NCI-H128 (cell line): Measurements from ENCODE around the gene MRRF.
A peak's percentile ranks its signal among the peaks of the same experiment; 100 is the strongest.

Experiments
- DNase-seq: peaks from one replicate; lab custom pipeline; 2025; ENCODE audit not compliant: unreplicated experiment; lab: John Stamatoyannopoulos, UW

The MRRF gene

GRCh38 chr9:122264360-122265148 is at the start of gene MRRF, which contains the start of gene RBM18:
TSS of gene MRRF (plus strand) at chr9:122264882. CDS start at chr9:122270892, 6,010 bp downstream.
TSS of gene RBM18 (minus strand) at chr9:122264840. CDS start at chr9:122261492, 3,348 bp downstream.
- DNase-seq = peak; percentile 68

- no peak for DNase-seq
Measured at GRCh38 chr9:122215663-122216062, 49.0 kb upstream of the MRRF start.

- DNase-seq = no peak
Measured at GRCh38 chr9:122216138-122216797, 48.4 kb upstream of the MRRF start.

DNA sequence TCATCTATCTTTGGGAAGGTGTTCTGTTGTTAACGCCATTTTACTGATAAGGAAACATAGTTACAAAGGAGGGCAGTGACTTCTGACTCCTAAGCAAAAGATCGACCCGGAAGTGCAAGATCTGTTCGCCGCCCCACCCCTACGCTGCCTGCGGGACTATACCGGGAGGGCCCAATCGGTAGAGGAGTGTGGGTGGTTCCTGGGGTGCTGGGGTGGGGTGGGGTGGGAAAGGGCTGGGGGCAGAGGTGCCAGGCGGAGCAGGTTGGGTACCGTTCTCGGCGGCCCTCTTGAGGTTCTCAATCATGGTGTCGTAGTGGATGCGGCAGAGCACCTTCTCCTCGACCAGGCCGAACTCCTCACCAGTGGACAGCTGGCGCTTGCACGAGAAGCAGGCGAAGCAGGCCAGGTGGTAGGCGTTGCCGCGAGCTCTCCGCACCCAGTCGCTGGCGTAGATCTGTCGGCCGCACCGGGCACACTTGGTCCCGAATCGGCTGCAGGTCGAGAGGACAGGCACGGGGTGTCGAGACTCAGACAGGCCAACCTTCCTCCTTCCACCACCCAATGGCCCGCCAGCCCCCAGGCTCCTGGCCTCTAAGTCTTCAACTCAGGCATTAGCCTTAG is 47.8 kb upstream of the MRRF start:
- no peak for DNase-seq

DNA sequence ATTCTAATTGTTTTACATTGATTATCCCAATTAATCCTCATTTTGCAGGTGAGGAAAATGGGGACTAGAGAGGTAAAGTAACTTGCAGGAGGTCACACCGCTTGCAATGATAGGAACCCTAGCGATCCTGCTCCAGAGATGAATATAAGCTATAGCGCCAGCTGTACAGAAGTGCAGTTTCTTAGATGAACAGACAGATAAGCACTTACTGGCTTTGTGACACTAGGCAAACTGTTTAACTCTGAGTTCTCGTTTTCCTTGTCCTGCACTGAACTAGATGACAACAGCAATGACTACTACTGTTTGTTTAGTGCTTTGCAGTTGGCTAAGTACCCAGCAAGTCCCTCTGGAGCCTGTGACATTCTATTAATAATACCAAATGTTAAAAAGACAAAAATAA is 47.0 kb upstream of the MRRF start:
- DNase-seq = no peak

DNA sequence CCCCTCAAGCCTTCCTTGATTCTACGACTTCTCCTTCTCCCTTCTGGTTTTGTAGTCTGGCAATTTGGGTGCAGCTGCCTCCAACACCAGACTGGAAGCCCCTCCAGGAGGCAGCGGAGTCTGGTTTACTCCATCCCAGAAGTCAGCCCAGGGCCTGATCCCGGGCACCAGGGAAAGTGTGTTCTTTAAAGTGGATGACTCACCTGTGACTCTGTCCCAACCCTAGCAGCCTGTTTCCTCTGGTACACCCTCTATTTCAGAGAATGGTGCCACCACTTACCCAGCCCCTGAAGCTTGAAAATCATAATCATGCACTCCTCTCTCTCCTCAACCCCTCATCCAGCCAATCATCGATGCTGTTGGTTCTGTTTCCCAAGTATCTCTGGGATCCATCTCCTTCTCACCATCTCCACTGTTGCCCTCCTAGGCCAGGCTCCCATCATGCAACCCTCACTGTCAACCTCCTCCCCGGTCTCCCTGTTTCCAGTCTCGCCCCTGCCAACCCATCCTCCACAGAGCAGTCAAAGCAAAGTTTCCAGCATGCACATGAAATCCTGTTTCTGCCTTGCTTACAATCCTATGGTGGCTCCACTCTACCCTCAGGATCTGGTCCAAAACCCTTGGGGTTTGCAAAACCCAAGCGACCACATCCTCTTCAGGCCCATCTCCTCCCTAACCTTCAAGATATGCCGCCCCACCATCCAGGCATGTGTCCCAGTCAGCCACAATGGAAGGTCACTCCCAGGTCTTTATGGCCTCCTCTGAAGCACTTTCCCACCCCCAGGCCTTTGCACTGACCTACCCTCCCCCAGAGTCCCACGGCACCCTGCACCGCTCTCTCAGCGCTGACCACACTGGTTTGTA is 46.4 kb upstream of the MRRF start:
- DNase-seq = no peak

DNA sequence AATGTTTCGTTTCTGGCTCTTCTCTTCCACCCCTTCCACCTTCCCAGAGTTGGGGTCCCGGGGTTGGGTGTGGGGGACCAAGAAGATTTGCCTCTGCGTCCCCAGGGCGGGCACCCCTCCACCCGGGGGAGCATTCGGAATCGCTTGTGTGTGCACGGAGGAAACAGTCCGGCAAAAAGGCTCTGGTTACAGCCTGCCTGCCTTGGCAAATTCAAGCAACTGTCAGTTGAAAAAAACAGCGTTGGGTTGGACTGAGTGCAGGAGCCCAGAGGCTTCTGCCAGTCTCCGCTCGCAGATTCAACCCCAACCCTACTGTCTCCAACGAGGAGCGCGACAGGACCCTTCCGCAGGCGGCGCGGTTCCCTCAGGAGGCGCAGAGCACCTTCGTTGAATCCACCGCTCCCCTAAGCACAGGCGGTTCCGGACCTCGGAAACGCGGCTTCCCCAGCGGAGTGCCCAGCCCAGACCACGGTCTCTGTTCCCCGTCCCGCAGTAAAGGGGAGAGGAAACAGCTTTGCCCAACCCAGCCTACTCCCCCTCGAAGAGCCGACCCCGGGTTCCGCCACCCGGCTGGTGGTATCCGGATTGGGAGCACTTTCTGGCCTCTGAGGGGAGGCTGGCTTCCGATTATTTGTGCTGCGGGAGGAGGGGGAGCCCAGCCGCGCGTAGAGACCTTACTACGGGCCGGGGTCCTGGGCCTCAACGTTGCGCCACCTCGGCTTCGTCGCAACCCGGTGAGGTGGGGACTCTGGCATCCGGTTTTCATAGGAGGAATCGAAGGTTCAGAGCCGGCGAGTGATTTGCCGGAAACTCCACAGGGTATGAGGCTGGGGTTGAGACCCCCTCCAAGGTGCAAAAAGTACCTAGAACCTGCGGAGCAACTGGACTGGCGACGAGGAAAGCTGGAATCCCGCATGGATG is 45.5 kb upstream of the MRRF start:
- DNase-seq = no peak

DNA sequence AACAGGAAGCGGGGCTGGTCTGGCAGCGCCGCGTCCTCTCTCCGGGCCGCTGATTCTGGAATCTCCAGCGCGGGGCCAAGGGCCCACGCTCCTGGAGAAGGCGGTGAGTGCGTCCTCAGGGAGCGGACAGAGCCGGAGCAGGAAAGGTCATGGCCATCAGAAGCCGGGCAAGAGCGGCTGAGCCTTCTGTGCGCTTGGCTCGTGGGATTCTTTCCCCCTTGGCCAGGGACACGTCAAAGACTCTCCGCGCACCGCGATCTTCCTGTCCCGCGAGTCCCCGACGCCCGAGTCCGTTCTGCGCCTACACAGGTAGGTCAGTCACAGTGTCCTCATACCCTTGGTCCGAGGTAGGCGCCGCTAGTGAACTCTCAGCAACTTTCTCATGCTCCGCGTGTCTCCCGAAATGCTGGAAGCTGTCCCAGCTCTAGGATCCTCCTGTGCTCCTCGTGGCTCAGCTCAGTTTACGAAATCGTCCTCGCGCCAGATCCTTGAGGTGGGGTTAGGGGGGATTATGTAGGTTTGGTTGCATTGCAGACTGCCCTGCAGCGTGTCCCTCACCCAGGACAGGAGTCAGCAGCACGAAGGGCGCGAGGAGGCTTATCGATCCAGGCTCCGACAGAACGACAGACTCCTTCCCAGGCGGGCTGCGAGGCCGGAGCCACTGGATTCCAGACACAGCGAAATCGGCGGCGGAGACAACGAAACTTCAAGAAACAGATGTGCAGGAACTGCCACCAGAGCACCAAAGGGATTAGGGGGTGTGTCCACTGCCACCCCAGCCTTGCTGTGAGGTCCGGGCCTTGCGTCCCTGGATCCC is 44.6 kb upstream of the MRRF start:
- DNase-seq = no peak

DNA sequence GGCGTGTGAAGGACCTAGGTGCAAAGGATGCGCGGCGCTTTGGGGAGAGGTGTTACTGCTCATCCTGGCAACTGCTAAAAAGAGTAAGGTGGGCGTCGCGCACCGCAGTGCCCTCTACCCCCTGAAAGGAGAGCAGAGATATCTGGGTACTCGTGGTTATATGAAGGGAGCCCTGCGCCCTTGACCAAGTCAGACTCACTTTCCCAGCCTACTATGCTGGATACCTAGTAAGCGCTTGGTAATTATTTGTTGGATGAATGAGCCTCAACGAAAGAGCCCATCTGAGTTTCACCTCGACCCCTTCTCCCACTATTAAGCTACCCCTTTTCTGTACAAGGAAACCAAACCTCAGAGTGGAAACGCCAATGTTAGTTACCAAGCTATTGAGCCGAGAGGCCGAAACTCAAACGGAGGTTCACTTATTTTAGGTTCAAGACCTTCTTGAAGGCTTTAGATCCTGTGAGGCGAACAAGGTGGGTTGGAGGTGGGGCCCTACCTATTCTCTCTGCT is 44.0 kb upstream of the MRRF start:
- DNase-seq = no peak

GRCh38 chr9:122221183-122221811 is 43.4 kb upstream of the MRRF start:
- DNase-seq = no peak

GRCh38 chr9:122222791-122223190 is 41.9 kb upstream of the MRRF start:
- no peak for DNase-seq

- DNase-seq = no peak
Measured at GRCh38 chr9:122223435-122223834, 41.2 kb upstream of the MRRF start.

DNA sequence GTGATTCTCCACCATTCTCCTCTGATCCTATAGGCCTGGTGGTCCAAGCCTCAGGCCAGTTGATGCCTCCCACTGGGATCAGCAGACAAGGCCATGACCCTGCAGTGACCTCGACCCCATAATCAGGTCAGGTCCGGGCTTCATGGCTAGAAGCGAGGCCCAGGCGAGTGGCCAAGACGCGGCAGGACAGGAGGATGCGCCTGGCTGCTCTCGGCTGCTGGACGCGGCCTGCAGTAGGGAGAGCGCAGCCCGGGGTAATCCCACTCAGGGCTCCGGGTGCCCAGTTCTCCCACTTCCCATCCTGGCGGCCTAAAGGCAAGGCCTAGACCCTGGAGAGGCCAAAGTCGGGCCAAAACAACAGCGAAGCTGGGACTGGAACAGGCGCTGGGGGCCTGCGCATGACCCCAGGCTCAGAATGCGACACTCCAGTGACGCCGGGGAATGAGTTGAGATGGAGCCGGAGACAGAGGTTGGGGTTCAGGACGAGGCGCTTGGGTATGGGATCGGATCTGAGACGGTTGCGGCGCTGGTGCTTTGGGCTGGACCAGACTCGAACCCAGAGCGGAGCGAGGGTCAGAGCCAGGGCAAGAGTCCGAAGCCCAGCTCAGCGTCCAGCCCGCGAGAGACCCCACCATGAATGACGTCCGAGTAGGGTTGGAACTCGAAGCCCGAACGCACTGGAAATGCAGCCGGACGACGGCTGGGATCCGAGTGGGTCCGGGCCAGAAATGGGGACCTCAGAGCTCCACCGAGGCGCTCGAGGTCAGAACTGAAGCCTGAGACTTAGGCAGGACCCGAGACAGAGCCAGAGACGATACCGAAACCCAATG is 39.2 kb upstream of the MRRF start:
- no peak for DNase-seq

DNA sequence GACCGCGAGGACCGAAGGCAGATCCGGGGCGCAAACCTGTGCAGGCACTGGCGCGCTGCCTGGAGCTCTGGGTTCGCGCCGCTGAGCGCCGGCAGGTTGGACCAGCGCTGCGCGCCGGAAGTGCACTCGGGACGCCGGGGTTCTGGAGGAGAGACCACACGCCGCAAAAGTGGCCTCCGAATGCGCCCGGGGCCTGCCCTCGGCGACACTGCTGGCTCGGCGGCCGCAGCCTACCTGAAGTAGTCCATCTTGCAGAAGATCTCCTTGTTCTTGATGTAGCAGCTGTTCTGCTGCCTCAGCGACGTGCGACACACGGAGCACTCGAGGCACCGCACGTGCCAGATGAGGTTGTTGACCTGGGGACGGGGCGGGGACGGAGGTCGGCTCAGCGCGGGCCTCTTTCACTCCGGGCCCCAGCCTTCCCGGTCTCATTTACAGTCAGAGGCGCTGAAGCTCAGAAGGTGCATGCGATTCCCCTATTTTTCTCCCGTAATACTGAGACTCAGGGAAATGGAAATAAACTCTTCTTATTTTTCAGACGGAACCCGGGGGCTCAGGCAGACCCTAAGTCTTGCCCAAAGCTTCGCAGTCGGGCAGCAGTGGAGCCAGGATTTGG is 38.4 kb upstream of the MRRF start:
- no peak for DNase-seq

GRCh38 chr9:122226758-122227574 is 37.7 kb upstream of the MRRF start:
- DNase-seq = no peak

DNA sequence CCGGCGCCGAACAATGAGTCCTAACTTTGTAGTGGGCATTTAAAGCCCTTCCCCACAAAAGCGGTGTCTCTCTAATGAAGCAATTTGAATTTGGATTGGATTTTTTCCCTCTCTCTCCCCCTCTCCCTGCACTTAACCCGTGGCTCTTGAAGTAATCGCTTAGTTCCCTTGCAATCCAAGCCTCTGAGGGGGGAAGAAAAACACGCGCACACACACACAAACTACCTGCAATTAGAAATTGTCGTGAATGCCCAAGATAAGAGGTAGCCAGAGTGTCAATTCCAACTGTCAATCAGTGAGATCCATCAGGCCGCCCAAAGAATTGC is 37.1 kb upstream of the MRRF start:
- no peak for DNase-seq

DNA sequence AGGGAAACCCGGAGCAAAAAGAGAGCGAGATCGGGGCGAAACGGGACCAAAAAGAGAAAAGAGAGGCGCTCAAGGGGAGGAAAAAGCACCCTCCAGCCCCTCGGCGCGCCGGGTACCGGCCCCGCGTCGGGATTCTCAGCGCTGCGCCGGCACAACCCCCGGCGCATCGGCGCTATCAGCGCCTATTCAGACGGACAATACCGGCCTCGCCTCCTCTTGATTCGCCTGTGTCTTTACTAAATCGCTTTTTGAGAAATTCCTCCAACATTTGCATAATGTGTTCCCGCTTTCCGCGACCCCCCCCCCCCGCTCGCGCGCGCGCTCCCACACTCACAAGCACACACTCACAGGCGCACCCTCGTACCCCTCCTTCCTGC is 36.5 kb upstream of the MRRF start:
- no peak for DNase-seq
